GM12873 (cell line): Measurements from ENCODE around the gene PHETA1.

Source experiments
- CTCF ChIP-seq: IDR thresholded peaks from 2 replicates; pipeline ENCODE4 v1.5.1; 2012; ENCODE audit warnings: low read depth, mild to moderate bottlenecking, moderate library complexity, low read length, control low read depth; ENCODE audit not compliant: insufficient read depth; ENCODE audit errors: missing control alignments

Gene PHETA1

GRCh38 chr12:111314953-111315539 lies 53.8 kb downstream of the PHETA1 start:
- TF ChIP-seq CTCF: no peak

GRCh38 chr12:111313833-111314259 lies 55.0 kb downstream of the PHETA1 start:
- TF ChIP-seq CTCF: peak; percentile 95

- TF ChIP-seq CTCF: no peak
These were observed 56.2 kb downstream of the PHETA1 start for GRCh38 chr12:111312708-111313107.

- TF ChIP-seq CTCF: no peak
These were observed 56.9 kb downstream of the PHETA1 start for GRCh38 chr12:111312016-111312415.

- TF ChIP-seq CTCF: no peak
These were observed 57.9 kb downstream of the PHETA1 start for GRCh38 chr12:111311011-111311410.
